CD4-positive, CD25-positive, alpha-beta regulatory T cell (primary cell): ENCODE data around the gene ACCS. TPM values are rescaled to one million over a fixed set of nuclear protein-coding genes. Genes with fewer than 3 reads are reported as not detected.

Experiments used
- ATAC-seq, 2 donors: fragments of 150-1000 bp; cut with Tn5 transposase; one replicate each; pipeline ENCODE4 v1.10.0; 2021; ENCODE audit warnings: low read depth in 2 of 2, moderate number of reproducible peaks in 2 of 2, moderate library complexity in 1 of 2
- DNase-seq, 3 donors: peaks; one replicate each; pipeline versions ENCODE4 v3.0.0 to v3.0.0-alpha.2; 2012 to 2022; ENCODE audit warnings: mixed read lengths in 1 of 3
- H3K27ac ChIP-seq: one replicate; pipeline ENCODE4 v1.7.0; 2013; ENCODE audit warnings: mild to moderate bottlenecking, low read length; ENCODE audit not compliant: insufficient read depth, poor library complexity, severe bottlenecking
- H3K27me3 ChIP-seq: one replicate; pipeline ENCODE4 v1.7.0; 2013; ENCODE audit warnings: low read length; ENCODE audit not compliant: control insufficient read depth, insufficient read depth
- H3K36me3 ChIP-seq: one replicate; pipeline ENCODE4 v1.7.0; 2013; ENCODE audit warnings: mild to moderate bottlenecking, low read length, moderate library complexity; ENCODE audit not compliant: control insufficient read depth, insufficient read depth
- H3K4me1 ChIP-seq: 2 replicates; pipeline ENCODE4 v1.7.0; 2013; ENCODE audit warnings: mild to moderate bottlenecking, low read length; ENCODE audit not compliant: insufficient read depth, control insufficient read depth, poor library complexity, severe bottlenecking
- H3K4me3 ChIP-seq: one replicate; pipeline ENCODE4 v1.7.0; 2013; ENCODE audit warnings: low read depth, mild to moderate bottlenecking, low read length, moderate library complexity
- H3K9me3 ChIP-seq, 2 experiments: 1 replicate in 1 of 2; 2 replicates in 1 of 2; pipeline ENCODE4 v1.7.0; 2013; ENCODE audit warnings: low read length in 2 of 2, mild to moderate bottlenecking in 1 of 2, moderate library complexity in 1 of 2; ENCODE audit not compliant: control insufficient read depth in 2 of 2
- H3K27ac Mint-ChIP-seq, 3 donors: one replicate each; pipeline ENCODE4 v1.8.0; 2020 to 2022; ENCODE audit warnings: mild to moderate bottlenecking in 3 of 3, mixed read lengths in 3 of 3, moderate library complexity in 2 of 3
- H3K27me3 Mint-ChIP-seq: one replicate; pipeline ENCODE4 v1.8.0; 2022; ENCODE audit warnings: mild to moderate bottlenecking, mixed read lengths
- H3K36me3 Mint-ChIP-seq: one replicate; pipeline ENCODE4 v1.8.0; 2020; ENCODE audit warnings: mixed read lengths
- H3K4me1 Mint-ChIP-seq, 4 donors: one replicate each; pipeline ENCODE4 v1.8.0; 2020 to 2022; ENCODE audit warnings: mixed read lengths in 4 of 4, mild to moderate bottlenecking in 1 of 4
- H3K4me3 Mint-ChIP-seq, 4 donors: one replicate each; pipeline ENCODE4 v1.8.0; 2020 to 2022; ENCODE audit warnings: mild to moderate bottlenecking in 4 of 4, mixed read lengths in 4 of 4, moderate library complexity in 3 of 4
- H3K9me3 Mint-ChIP-seq, 7 donors: one replicate each; pipeline ENCODE4 v1.8.0; 2020 to 2022; ENCODE audit warnings: mixed read lengths in 7 of 7, mild to moderate bottlenecking in 3 of 7, moderate library complexity in 2 of 7
- polyA plus RNA-seq, 4 donors: library from polyadenylated mRNA; unstranded; fragments of 300-500 nt; fragmentation: Illumina TruSeq; gene quantifications; one replicate each; pipeline ENCODE4 v1.2.3, GENCODE V29; 2021
- total RNA-seq: library from RNA; stranded (reverse); gene quantifications from one replicate; pipeline ENCODE4 v1.2.3, GENCODE V29; 2022

Gene ACCS
- total and polyA plus RNA-seq, 5 donors from 2014 or later: 1.3 to 77.9 (median 1.8) TPM

DNA sequence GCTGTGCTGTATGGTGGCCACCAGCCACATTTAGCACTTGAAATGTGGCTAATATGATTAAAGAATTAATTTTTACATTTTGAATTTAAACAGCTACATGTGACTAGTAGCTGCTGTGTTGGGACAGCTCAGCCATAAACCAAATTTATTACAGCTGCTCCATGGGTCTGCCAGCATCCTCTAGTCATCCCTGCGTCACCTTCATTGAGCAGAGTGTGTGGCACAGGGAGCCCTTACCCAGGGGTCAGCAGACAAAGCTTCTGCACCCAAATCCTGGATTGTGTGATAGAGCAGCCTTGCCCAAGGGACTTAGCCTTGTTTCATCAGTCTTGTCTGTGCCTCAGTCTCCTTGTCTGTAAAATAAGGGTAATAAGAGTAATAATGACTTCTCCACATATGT is 37.7 kb upstream of the ACCS start:
- Histone ChIP-seq H3K36me3 (no peaks in the 10 kb centered on the region), H3K27me3 (peaks cover 4% of the 10 kb centered on the region), H3K27ac (no peak overlapping the region), H3K4me3 (no peak overlapping the region), H3K9me3 (peaks cover 0 to 6% of the 10 kb centered on the region in 2 experiments), H3K4me1 (no peaks in the 10 kb centered on the region)
- no peak for DNase-seq
- Mint-ChIP-seq H3K4me3 (no peak overlapping the region), H3K9me3 (peaks cover 0 to 14% (median 6%) of the 10 kb centered on the region in 7 donors), H3K27ac (no peak overlapping the region), H3K4me1 (no peaks in the 10 kb centered on the region), H3K27me3 (peaks cover 16% of the 10 kb centered on the region), H3K36me3 (peaks cover 3% of the 10 kb centered on the region)
- ATAC-seq: no peak

DNA sequence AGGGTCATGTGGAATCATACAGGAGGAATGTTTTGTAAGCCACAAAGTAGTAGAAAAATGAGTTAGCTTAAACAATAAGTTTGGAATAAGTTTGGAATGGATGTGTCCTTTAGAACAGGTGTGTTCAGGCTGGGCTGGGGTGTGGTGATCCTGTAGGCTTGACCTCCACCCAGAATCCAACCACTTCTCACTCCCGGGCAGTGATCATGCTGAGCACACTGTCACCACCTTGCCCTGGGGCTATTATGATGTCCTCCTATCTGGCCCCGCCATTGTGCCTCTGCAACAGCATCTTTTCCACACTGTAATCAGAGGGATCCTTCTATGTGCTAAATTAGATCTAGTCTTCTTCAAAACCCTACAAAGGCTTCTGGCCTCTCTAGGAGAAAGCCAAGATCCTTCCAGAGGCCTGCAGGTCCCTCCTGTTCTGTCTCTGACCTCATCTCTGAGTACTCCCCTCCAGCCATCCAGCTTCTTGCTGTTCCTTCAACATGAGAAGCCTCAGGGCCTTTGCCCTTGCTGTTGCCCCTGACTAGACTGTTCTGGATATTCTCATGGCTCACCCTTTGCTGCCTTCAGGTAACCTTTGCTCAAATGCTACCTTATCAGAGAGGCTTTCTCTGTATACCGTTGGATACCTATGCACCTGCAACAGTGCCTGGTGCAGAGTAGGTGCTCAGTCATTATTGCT is 37.1 kb upstream of the ACCS start:
- Histone ChIP-seq H3K27me3 (peaks cover 4% of the 10 kb centered on the region), H3K4me3 (no peak overlapping the region), H3K36me3 (no peaks in the 10 kb centered on the region), H3K4me1 (no peaks in the 10 kb centered on the region), H3K27ac (no peak overlapping the region), H3K9me3 (peaks cover 0 to 6% of the 10 kb centered on the region in 2 experiments)
- Mint-ChIP-seq H3K27me3 (peaks cover 15% of the 10 kb centered on the region), H3K9me3 (peaks cover 0 to 14% (median 5%) of the 10 kb centered on the region in 7 donors), H3K4me3 (no peak overlapping the region), H3K36me3 (peaks cover 3% of the 10 kb centered on the region), H3K27ac (no peak overlapping the region), H3K4me1 (no peaks in the 10 kb centered on the region)
- ATAC-seq (no peak), DNase-seq (no peak)

DNA sequence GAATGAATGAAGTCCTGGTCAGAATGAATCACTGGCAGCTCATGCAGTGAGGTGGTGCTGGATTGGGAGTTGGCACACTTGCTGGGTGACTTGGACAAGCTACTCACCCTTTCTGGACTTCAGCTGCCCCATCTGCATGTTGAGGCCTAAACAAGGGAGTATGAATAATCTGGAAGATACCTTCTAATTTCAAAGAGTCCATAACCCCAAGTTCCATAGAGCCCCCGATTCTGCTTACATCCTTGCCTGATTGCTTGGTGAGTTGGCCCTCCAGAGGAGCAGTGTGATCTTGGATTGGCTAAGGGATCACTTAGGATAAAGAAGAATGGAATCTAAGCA is 36.6 kb upstream of the ACCS start:
- H3K4me1 Mint-ChIP-seq: no peaks in the 10 kb centered on the region
- peaks cover 3% of the 10 kb centered on the region for H3K36me3 Mint-ChIP-seq

DNA sequence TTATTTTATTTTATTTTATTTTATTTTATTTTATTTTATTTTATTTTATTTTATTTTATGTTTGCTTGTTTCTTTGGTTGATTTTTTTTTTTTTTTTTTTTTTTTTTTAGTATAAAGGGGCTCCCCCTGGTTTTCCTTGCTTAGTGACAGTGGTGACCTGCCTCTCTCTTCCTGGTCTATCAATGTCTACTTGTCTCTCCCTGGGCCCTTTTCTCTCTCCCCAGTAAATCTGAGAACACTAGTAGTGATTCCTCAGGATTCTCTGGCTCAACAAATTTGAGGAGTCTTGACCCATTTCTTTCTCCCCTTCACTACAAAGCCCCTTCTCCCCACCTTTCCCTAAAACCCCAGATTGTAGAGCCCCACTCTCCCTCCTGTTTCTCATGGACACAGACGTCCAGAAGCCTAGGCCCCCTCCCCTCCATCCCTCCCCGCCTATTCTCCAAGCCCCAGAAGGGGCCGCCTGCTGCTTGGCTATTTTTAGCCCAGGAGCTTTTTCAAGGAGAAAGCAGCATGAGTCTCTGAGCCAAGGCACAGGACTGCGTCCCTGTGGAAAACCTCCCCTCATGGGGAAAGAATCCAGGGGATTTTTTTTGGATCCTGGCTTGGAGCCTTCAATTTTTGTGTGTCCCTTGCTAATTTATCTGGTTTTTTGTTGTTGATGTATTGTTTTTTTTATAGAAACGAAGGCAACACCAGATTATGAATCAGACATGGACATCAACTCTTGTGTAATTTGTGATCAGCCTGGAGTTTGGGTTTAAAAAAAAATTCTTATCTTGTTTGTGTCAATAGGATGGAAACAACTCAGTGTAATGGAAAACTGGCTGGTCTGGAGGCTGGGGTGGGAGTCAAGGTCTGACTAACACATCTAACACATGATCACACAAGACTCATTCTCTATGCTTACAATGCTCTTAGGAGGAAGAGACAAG is 35.8 kb upstream of the ACCS start:
- no peaks in the 10 kb centered on the region for H3K4me1 ChIP-seq
- no peaks in the 10 kb centered on the region for H3K4me1 Mint-ChIP-seq
- H3K27ac Mint-ChIP-seq: no peak overlapping the region
- peaks cover 21% of the 10 kb centered on the region for H3K27me3 Mint-ChIP-seq
- ATAC-seq (no peak), DNase-seq (no peak)
- H3K36me3 ChIP-seq: no peaks in the 10 kb centered on the region
- H3K27ac ChIP-seq: no peak overlapping the region
- H3K27me3 ChIP-seq: peaks cover 4% of the 10 kb centered on the region
- H3K9me3 ChIP-seq: peaks cover 0 to 6% of the 10 kb centered on the region in 2 experiments
- H3K36me3 Mint-ChIP-seq: peaks cover 3% of the 10 kb centered on the region
- H3K9me3 Mint-ChIP-seq: peaks cover 0 to 14% (median 2%) of the 10 kb centered on the region in 7 donors
- no peak overlapping the region for H3K4me3 Mint-ChIP-seq
- no peak overlapping the region for H3K4me3 ChIP-seq

More for the DNA sequence above, 36.6 kb upstream of the ACCS start:
- no peaks in the 10 kb centered on the region for H3K4me1 ChIP-seq
- no peaks in the 10 kb centered on the region for H3K36me3 ChIP-seq
- Mint-ChIP-seq H3K4me3 (no peak overlapping the region), H3K27me3 (peaks cover 15% of the 10 kb centered on the region), H3K9me3 (peaks cover 0 to 14% (median 3%) of the 10 kb centered on the region in 7 donors), H3K27ac (no peak overlapping the region)
- no peak overlapping the region for H3K4me3 ChIP-seq
- DNase-seq (no peak), ATAC-seq (no peak)
- peaks cover 0 to 6% of the 10 kb centered on the region in 2 experiments for H3K9me3 ChIP-seq
- peaks cover 4% of the 10 kb centered on the region for H3K27me3 ChIP-seq
- H3K27ac ChIP-seq: no peak overlapping the region

DNA sequence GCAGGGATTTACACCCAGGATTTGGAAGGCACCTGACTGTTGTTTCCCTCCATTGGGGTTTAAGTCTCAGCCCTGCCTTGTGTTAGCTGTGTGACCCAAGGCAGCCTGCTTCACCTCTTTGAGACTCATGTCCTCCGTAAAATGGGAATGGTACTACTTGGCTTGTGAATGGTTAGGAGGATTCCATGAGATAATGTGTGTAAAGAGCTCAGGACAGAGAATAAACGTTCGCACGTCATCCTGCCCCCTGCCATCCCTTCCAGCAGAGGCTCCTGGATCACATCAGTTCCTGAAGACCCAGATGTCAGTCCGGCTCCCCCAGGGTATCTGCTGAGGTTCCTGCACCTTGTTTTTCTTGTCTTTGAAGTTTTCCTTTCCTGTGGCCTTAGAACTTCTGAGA is 35.1 kb upstream of the ACCS start:
- H3K36me3 ChIP-seq: no peaks in the 10 kb centered on the region
- Mint-ChIP-seq H3K36me3 (peaks cover 2% of the 10 kb centered on the region), H3K9me3 (peaks cover 0 to 10% (median 1%) of the 10 kb centered on the region in 7 donors), H3K27me3 (peaks cover 21% of the 10 kb centered on the region), H3K4me1 (no peaks in the 10 kb centered on the region), H3K4me3 (no peak overlapping the region), H3K27ac (no peak overlapping the region)
- DNase-seq (no peak), ATAC-seq (no peak)
- no peak overlapping the region for H3K27ac ChIP-seq
- H3K9me3 ChIP-seq: peaks cover 0 to 2% of the 10 kb centered on the region in 2 experiments
- H3K4me1 ChIP-seq: no peaks in the 10 kb centered on the region
- H3K27me3 ChIP-seq: peaks cover 4% of the 10 kb centered on the region
- no peak overlapping the region for H3K4me3 ChIP-seq

DNA sequence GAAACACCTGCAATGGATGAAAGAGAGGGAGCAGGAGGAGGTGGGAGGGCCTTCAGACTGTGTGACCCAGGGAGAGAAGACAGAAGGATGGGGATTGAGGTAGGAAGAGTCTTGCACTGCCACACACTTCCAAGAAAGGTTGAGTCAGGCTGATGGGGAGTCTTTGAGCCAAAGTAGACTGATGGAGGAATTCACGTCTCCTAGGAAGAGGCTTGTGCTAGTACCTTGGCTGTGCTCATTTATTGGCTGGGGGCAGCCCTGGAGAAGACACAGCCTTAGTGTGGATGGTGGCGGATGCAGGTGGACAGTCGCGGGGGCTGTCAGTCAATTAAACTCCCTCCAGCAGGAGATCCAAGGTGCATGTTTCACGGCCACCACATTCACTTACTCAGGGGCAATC is 34.5 kb upstream of the ACCS start:
- DNase-seq: no peak
- Histone ChIP-seq H3K4me1 (no peaks in the 10 kb centered on the region), H3K36me3 (no peaks in the 10 kb centered on the region), H3K27ac (no peak overlapping the region), H3K9me3 (peaks cover 0 to 2% of the 10 kb centered on the region in 2 experiments), H3K4me3 (no peak overlapping the region), H3K27me3 (peaks cover 4% of the 10 kb centered on the region)
- Mint-ChIP-seq H3K36me3 (no peaks in the 10 kb centered on the region), H3K27me3 (peaks cover 16% of the 10 kb centered on the region), H3K4me1 (no peaks in the 10 kb centered on the region), H3K4me3 (no peak overlapping the region), H3K9me3 (peaks cover 0 to 7% (median 1%) of the 10 kb centered on the region in 7 donors), H3K27ac (no peak overlapping the region)
- ATAC-seq: no peak

DNA sequence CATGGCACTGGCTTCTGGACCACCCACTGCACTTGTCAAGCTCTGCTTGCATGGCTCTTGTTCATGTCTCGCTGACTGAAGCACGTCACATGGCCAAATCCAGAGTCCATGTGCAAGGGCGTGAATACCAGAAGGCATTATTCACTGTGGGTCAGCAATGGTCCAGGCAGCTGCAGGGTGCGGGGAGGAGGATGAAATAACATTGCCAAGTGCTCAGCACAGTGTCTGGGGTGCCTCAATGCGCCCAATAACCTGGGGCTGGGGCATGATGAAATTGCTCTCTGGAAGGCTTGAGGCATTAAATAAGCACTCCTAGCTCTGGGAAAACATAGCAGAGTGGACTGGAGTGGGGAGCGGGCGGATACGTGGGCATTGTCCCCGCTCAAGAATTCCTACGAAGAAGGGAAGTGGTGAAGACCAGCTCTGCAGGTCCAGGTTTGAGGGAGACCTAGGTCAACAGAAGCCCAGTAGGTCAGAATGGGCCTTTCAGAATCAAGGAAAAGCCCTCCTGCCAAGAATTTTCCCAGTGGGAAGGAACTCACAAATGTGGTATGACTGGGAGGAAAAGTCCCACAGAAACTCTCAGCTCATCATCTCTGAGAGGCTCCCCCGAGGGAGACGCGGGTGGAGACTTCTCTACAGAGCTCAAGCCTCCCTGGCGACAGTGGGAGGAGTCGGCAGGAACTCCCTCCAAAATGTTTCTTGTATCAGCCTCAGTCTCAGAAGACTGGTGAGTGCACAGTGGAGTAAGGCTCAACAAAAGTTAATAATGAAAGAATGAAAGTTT is 33.6 kb upstream of the ACCS start:
- H3K9me3 ChIP-seq: peaks cover 0 to 2% of the 10 kb centered on the region in 2 experiments
- H3K4me3 ChIP-seq: no peak overlapping the region
- no peak for ATAC-seq
- H3K36me3 Mint-ChIP-seq: no peaks in the 10 kb centered on the region
- H3K27me3 ChIP-seq: peaks cover 2% of the 10 kb centered on the region
- no peak overlapping the region for H3K27ac Mint-ChIP-seq
- no peak overlapping the region for H3K27ac ChIP-seq
- DNase-seq: no peak
- H3K4me3 Mint-ChIP-seq: no peak overlapping the region
- H3K9me3 Mint-ChIP-seq: peaks cover 0 to 2% (median 0%) of the 10 kb centered on the region in 7 donors
- H3K4me1 ChIP-seq: no peaks in the 10 kb centered on the region
- H3K36me3 ChIP-seq: no peaks in the 10 kb centered on the region
- peaks cover 17% of the 10 kb centered on the region for H3K27me3 Mint-ChIP-seq
- H3K4me1 Mint-ChIP-seq: no peaks in the 10 kb centered on the region
